ENCODE data around the gene MANBA.

DNA sequence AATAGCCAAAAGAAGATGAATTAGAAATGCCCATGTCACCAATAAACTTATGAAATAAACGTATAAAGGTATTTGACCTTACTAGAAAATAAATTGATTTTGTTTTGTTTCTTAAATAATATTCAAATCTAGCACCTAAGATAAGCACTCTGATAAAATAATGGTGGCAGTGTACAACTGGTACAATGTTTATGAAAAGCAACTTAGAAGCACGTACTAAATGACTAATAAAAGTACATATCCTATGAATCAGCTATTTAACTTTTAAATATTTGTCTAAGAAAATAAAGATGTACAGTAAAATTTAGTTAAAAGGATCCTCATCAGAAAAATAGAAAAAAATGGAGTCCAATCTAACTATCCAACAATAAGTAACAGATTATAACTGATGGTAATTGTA is 6.7 kb downstream of the MANBA start:
- TF ChIP-seq, protein P1, sequence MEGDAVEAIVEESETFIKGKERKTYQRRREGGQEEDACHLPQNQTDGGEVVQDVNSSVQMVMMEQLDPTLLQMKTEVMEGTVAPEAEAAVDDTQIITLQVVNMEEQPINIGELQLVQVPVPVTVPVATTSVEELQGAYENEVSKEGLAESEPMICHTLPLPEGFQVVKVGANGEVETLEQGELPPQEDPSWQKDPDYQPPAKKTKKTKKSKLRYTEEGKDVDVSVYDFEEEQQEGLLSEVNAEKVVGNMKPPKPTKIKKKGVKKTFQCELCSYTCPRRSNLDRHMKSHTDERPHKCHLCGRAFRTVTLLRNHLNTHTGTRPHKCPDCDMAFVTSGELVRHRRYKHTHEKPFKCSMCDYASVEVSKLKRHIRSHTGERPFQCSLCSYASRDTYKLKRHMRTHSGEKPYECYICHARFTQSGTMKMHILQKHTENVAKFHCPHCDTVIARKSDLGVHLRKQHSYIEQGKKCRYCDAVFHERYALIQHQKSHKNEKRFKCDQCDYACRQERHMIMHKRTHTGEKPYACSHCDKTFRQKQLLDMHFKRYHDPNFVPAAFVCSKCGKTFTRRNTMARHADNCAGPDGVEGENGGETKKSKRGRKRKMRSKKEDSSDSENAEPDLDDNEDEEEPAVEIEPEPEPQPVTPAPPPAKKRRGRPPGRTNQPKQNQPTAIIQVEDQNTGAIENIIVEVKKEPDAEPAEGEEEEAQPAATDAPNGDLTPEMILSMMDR (IDR thresholded peaks at IDR 0.05) = no peak
- no peak for TF ChIP-seq POLR2A (IDR thresholded peaks at IDR 0.05)
